GM19193 (cell line): ENCODE data around the gene NAV3.

Experiments
- POLR2A ChIP-seq: IDR thresholded peaks from 4 replicates; pipeline ENCODE4 v1.6.1; 2011; ENCODE audit not compliant: insufficient read depth, insufficient read length; ENCODE audit errors: extremely low read depth

The NAV3 gene

GRCh38 chr12:78177298-78177697 lies 346.6 kb downstream of the NAV3 start:
- TF ChIP-seq POLR2A: no peak

DNA sequence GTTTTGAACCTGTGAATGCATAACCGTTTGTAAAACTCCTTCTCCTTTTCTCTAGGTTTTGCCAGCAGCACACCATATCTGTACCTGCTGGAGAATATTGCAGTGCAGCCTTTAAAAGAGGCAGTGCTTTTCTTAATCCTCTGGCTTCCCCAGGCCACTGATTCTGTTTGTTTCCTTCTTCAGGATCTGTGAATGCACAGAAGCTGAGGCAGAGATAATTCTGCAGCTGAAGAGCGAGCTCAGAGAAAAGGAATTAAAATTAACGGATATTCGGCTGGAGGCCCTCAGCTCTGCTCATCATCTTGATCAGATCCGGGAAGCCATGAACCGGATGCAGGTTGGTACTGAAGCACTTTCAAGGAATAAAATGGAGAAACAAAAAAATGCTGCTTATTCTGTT lies 348.7 kb downstream of the NAV3 start:
- no peak for TF ChIP-seq POLR2A

GRCh38 chr12:78181544-78182162 lies 351.0 kb downstream of the NAV3 start:
- no peak for TF ChIP-seq POLR2A

DNA sequence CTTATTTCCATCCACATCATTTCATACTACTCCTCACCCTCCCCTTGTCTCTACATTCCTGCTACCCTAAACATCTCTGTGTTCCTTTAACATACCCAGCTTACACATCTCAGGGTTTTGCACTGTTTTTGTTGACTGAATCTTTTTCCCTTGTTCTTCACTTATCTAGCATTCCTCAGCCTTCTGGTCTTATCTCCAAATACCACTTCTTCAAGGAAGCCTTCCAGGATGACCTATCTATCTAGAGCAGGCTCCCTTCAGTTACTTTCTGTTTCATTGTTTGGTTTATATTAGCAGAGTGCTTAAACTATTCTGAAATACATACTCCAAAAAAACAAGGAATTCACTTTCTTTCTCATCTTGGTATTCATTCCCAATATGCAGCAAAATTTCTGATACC lies 353.1 kb downstream of the NAV3 start:
- no peak for TF ChIP-seq POLR2A

DNA sequence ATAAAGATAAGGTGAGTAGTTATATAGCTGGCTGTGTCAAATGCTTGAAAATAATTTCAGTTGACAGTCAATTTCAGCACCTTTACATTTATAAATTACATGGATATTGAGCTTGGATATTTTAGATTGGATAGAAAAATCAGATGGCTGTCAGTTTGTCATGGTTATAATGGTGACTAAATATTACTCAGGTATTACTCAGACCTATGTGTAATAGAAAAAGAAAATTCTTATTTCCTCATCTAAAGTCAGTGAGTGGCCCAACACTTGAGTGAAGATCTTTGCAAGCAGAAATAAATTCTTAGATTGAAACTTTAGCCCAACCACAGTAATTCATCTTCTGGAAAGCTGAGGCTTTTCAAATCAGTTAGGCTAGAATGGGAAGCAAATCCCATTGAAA lies 354.4 kb downstream of the NAV3 start:
- no peak for TF ChIP-seq POLR2A

- no peak for TF ChIP-seq POLR2A
Observed at GRCh38 chr12:78185651-78186050, 355.0 kb downstream of the NAV3 start.

DNA sequence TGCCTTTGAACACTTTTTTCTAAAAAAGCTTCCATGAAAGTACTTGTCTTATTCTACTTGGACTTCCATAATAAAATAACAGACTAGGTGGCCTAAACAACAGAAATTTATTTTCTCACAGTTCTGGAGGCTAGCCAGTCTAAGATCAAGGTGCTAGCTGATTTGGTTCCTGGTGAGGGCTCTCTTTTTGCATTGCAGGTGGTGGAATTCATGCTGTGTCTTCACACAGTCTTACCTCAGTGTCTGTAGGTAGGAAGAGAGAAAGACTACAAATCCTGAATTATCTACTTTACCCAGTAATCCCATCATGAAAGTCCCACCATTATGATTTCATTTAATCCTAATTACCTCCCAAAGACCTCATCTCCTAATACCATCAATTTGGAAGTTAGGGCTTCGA lies 356.0 kb downstream of the NAV3 start:
- TF ChIP-seq POLR2A: no peak

- TF ChIP-seq POLR2A: no peak
Observed at GRCh38 chr12:78187741-78188140, 357.0 kb downstream of the NAV3 start.

DNA sequence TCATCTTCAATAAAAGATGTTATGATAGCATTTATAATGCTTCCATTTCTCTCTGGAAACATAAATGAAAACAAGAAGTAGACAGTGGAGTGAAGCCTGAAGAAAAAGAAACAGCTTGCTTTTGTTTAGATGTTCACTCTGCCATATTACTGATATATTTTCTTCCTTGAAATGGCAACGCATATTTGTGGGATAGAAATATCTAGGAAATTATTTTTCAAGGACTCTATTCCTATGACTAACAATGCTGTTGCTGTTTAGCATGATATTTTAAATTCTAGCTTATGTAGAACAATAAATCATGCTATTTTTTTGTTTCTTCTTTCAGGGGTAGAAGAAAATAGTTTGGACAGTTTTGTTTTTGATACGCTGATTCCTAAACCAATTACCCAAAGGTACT lies 359.0 kb downstream of the NAV3 start:
- TF ChIP-seq POLR2A: no peak

GRCh38 chr12:78191611-78192010 lies 360.9 kb downstream of the NAV3 start:
- no peak for TF ChIP-seq POLR2A

DNA sequence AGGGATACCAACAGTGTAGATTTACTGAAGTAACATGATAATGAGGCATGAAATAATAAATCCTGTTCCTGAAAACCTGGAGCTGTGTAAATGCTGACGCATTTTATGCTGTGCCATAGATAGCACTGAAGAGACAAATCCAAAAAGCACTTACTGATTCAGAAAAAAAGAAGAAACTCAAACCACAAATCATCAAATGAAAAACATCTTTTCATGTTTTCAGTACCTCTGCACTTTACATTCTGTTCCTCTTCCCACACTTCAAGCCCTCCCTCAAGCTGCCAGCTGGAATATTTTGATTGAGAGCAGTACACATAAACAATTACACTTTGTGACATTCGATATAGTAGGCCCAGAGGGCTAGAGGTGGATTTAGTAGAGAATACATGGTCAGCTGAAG lies 362.3 kb downstream of the NAV3 start:
- no peak for TF ChIP-seq POLR2A

GRCh38 chr12:78194448-78194847 lies 363.8 kb downstream of the NAV3 start:
- TF ChIP-seq POLR2A: no peak

DNA sequence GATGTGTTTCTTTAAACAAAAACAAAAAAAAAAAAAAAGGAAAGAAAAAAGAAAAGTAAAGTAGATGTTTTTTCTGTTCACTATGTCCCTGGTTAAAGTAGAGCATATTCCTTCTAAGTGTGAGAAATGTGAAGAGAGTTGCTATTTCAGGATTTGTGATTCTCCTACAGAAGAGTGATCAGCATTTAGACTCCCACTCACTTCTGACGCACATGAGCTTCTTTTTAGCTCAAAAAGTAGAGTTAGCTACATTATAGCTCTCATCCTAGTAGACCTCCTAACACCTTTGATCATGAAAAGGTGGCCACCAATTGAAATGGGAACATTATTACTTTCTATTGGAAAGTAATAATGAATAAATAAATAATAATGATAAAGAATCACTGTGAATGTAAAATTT lies 368.2 kb downstream of the NAV3 start:
- TF ChIP-seq POLR2A: no peak

DNA sequence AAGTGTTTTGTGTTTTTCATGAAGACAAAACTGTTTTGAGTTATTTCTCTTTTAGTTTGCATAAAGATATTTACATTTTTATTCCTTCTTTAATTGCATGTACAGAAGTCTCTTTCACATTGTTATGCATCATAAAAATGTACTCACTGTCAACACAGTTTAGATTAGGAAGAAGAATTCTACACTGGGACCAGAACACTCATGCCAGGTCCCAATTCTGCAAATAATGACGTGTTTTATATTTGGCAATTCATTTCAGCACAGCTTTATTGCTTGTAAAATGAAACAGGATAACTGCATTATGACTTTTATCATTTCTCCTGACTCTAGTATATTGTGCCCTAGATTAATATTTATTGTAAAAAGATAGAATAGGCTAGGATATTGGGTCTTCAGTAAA lies 369.2 kb downstream of the NAV3 start:
- TF ChIP-seq POLR2A: no peak

GRCh38 chr12:78204926-78205325 lies 374.2 kb downstream of the NAV3 start:
- TF ChIP-seq POLR2A: no peak

DNA sequence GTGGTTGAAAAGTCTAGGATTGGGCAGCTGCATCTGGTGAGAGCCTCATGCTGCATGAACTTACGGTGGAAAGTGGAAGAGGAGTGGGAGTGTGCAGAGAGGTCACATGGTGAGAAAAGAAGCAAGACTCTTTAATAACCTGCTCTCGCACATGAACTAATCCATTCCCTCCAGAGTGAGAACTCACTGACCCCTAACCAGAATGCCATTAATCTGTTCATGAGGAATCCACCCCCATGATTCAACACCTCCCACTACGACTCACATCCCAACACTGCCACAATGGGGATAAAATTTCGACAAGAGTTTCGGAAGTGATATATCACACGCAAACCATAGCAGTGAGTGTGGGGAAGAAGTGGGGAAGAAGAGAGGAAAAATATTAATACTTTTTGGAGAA lies 377.4 kb downstream of the NAV3 start:
- TF ChIP-seq POLR2A: no peak

DNA sequence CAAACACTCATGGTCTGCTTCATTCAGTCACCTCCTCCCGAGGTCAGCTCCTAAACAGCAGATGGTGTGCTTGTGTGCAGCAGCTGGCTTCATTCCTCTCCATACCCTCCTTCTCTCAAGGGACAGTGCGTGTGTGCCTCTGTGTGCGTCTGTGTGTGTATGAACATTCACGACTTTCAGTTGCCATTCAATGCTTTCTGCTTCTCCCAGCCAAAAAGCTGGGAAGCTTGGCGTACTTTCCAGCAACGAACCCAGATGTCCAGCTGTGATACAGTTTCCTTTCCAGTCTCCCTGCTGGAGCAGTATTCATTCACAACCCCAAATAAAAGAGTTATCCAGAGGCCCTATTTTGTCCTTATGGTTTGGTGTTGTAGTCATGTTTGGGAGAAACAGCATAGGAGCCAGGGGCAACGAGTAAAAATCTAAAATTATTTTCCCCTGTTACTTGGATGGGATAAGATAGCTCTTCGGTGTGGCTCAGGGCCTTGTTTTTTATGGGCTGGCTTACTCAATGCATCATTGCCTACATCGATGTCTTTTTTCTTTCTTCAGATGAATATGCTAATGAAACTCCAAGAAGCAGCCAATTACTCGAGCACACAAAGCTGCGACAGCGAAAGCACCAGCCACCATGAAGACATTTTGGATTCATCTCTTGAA lies 379.3 kb downstream of the NAV3 start:
- no peak for TF ChIP-seq POLR2A
